SU-DHL-6 (cell line): ENCODE data around the gene PDZD2.
"Not testable (repeated sequence)": the region's sequence is repeated elsewhere in the genome, so short reads cannot be mapped to it uniquely, and the experiment has no call there.

Experiments used
- H2AFZ ChIP-seq: fragments of 200-600 bp; sonication (generic); 2 replicates; pipeline ENCODE4 v1.6.1; 2014; ENCODE audit warnings: low read depth, mild to moderate bottlenecking, moderate library complexity, mixed read lengths, antibody characterized with exemption, low read length; ENCODE audit not compliant: severe bottlenecking
- H3F3A ChIP-seq: fragments of 200-600 bp; shearing (Covaris generic); 2 replicates; pipeline ENCODE4 v1.6.0; 2016; ENCODE audit warnings: antibody characterized with exemption, mild to moderate bottlenecking; ENCODE audit not compliant: insufficient read depth
- H3K27ac ChIP-seq: fragments of 200-600 bp; sonication (generic); 2 replicates; pipeline ENCODE4 v1.5.1; 2016; ENCODE audit warnings: low read depth, mild to moderate bottlenecking, low read length, moderate library complexity, mixed read lengths
- H3K27me3 ChIP-seq: fragments of 200-600 bp; sonication (generic), shearing (Covaris generic); 2 replicates; pipeline ENCODE4 v1.6.0; 2014; ENCODE audit warnings: mild to moderate bottlenecking, low read length
- H3K36me3 ChIP-seq: fragments of 200-600 bp; sonication (generic); 2 replicates; pipeline ENCODE4 v1.6.1; 2014; ENCODE audit warnings: mild to moderate bottlenecking, low read length, mixed read lengths
- H3K4me2 ChIP-seq: fragments of 300-600, 200-600 bp; shearing (Covaris generic), sonication (generic); 2 replicates; pipeline ENCODE4 v1.6.0; 2014; ENCODE audit warnings: low read length, low read depth, mild to moderate bottlenecking; ENCODE audit not compliant: poor library complexity, severe bottlenecking
- H3K4me3 ChIP-seq: fragments of 200-600 bp; sonication (generic); 2 replicates; pipeline ENCODE4 v1.5.1; 2014; ENCODE audit warnings: antibody characterized with exemption, low read length, mild to moderate bottlenecking, mixed read lengths; ENCODE audit not compliant: insufficient read depth, poor library complexity, severe bottlenecking
- H3K79me2 ChIP-seq: fragments of 200-600 bp; sonication (generic); 2 replicates; pipeline ENCODE4 v1.6.1; 2014; ENCODE audit warnings: mild to moderate bottlenecking, low read length, moderate library complexity; ENCODE audit not compliant: insufficient read depth
- H3K9ac ChIP-seq: fragments of 200-600 bp; sonication (generic); 2 replicates; pipeline ENCODE4 v1.7.0; 2014; ENCODE audit warnings: mild to moderate bottlenecking, low read length
- H3K9me2 ChIP-seq: fragments of 200-600 bp; sonication (generic); replicated peaks from 2 replicates; pipeline ENCODE4 v1.6.1; 2014; ENCODE audit warnings: low read length; ENCODE audit not compliant: insufficient read depth
- H3K9me3 ChIP-seq: fragments of 200-600 bp; sonication (generic); 2 replicates; pipeline ENCODE4 v1.6.1; 2014; ENCODE audit warnings: low read length, mixed read lengths; ENCODE audit not compliant: insufficient read depth
- H4K20me1 ChIP-seq: fragments of 200-600 bp; sonication (generic); 2 replicates; pipeline ENCODE4 v1.6.1; 2014; ENCODE audit warnings: low read depth, mild to moderate bottlenecking, antibody characterized with exemption, low read length, moderate library complexity, mixed read lengths
- EZH2phosphoT487 ChIP-seq: fragments of 200-600 bp; sonication (generic), shearing (Covaris generic); conservative IDR thresholded peaks from 2 replicates; pipeline ENCODE4 v1.6.1; 2018; ENCODE audit warnings: mild to moderate bottlenecking, antibody characterized with exemption, low read length, moderate library complexity, mixed read lengths
- TF ChIP-seq, protein P1 (sequence below): fragments of 200-600 bp; sonication (generic); IDR thresholded peaks from one replicate; pipeline ENCODE4 v1.5.1; 2017; ENCODE audit warnings: antibody characterized with exemption, mild to moderate bottlenecking, low read length, moderate library complexity; ENCODE audit not compliant: insufficient read depth, poor library complexity, severe bottlenecking

PDZD2 gene

DNA sequence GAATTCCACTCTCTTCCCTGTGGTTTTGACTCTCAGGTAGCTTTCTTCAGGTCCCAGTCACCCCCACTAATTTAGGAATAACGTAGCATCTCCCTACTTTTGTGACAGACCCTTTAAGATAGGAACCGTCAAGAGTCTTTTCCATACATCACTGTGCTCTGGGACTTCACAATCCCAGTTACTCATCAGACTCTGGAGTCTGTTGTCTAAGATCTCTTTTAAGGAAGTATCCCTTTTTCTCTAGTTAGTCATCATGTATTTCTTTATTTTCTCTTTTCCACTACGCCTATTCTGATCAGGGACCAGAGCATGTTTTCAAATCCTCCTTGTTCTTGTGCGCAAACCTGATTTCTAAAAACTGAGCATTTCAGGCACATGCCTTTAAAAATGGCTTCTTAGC lies 392.2 kb downstream of the PDZD2 start:
- no peak overlapping the region for H3K27ac ChIP-seq
- no peak overlapping the region for H3K4me2 ChIP-seq

DNA sequence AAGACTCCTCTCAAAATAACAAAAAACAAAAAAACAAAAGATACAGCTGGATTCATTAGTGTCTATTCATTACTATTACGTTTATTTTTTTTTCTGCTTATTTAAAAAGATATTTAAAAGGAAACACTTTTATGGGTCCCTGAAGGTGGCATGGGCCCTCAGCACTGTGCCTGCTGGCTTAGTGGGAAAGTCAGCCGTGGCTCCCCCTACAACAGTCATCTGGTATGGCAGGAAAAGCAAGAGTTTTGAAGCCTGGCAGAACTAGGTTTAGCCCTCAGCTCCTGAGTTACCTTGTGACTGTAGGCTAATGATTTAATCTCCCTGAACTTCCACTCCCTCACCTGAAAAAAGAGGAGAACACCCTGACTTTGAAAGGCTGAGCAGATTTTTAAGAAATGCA lies 399.6 kb downstream of the PDZD2 start:
- no peak overlapping the region for H3K9ac ChIP-seq
- no peaks in the 10 kb centered on the region for H3K9me2 ChIP-seq
- no peak overlapping the region for H3K27ac ChIP-seq
- H4K20me1 ChIP-seq = no peaks in the 10 kb centered on the region
- H3K4me3 ChIP-seq = no peak overlapping the region
- H3K27me3 ChIP-seq = no peaks in the 10 kb centered on the region
- no peaks in the 10 kb centered on the region; the same call in 1 of the 2 replicates for H3K9me3 ChIP-seq
- H3F3A ChIP-seq = no peaks in the 10 kb centered on the region
- no peaks in the 10 kb centered on the region for H3K79me2 ChIP-seq
- no peak overlapping the region for H3K4me2 ChIP-seq
- H3K36me3 ChIP-seq = no peaks in the 10 kb centered on the region
- no peak overlapping the region for H2AFZ ChIP-seq
- no peak for TF ChIP-seq EZH2phosphoT487
- TF ChIP-seq, protein P1, sequence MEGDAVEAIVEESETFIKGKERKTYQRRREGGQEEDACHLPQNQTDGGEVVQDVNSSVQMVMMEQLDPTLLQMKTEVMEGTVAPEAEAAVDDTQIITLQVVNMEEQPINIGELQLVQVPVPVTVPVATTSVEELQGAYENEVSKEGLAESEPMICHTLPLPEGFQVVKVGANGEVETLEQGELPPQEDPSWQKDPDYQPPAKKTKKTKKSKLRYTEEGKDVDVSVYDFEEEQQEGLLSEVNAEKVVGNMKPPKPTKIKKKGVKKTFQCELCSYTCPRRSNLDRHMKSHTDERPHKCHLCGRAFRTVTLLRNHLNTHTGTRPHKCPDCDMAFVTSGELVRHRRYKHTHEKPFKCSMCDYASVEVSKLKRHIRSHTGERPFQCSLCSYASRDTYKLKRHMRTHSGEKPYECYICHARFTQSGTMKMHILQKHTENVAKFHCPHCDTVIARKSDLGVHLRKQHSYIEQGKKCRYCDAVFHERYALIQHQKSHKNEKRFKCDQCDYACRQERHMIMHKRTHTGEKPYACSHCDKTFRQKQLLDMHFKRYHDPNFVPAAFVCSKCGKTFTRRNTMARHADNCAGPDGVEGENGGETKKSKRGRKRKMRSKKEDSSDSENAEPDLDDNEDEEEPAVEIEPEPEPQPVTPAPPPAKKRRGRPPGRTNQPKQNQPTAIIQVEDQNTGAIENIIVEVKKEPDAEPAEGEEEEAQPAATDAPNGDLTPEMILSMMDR = no peak

More for the DNA sequence above, 392.2 kb downstream of the PDZD2 start:
- Histone ChIP-seq H3K9me2 (no peaks in the 10 kb centered on the region), H3K27me3 (no peaks in the 10 kb centered on the region), H3K79me2 (no peaks in the 10 kb centered on the region), H3K9me3 (no peaks in the 10 kb centered on the region), H3K9ac (no peak overlapping the region), H4K20me1 (no peaks in the 10 kb centered on the region), H3F3A (no peaks in the 10 kb centered on the region), H3K36me3 (no peaks in the 10 kb centered on the region), H3K4me3 (no peak overlapping the region), H2AFZ (no peak overlapping the region)
- TF ChIP-seq, protein P1 = no peak
- TF ChIP-seq EZH2phosphoT487 = no peak

DNA sequence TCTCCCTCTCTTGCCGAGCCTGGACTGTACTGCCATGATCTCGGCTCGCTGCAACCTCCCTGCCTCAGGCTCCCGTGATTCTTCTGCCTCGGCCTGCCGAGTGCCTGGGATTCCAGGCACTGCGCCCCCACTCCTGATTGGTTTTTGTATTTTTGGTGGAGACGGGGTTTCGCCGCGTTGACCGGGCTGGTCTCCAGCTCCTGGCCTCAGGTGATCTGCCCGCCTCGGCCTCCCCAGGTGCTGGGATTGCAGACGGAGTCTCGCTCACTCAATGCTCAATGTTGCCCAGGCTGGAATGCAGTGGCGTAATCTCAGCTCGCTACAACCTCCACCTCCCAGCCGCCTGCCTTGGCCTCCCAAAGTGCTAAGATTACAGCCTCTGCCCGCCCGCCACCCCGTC lies 400.2 kb downstream of the PDZD2 start:
- not testable (repeated sequence) for H3K9me3 ChIP-seq, H3K36me3 ChIP-seq, H3K27ac ChIP-seq, H3K27me3 ChIP-seq, H4K20me1 ChIP-seq, H3K4me3 ChIP-seq, H2AFZ ChIP-seq, H3K9ac ChIP-seq, H3K79me2 ChIP-seq, H3K4me2 ChIP-seq, H3F3A ChIP-seq, H3K9me2 ChIP-seq

DNA sequence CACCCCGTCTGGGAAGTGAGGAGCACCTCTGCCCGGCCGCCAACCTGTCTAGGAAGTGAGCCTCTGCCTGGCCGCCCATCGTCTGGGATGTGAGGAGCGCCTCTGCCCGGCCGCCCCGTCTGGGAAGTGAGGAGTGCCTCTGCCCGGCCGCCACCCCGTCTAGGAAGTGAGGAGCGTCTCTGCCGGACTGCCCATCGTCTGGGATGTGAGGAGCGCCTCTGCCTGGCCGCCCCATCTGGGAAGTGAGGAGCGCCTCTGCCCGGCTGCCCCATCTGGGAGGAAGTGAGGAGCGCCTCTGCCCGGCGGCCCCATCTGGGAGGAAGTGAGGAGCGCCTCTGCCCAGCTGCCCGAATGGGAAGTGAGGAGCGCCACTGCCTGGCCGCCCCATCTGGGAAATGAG lies 400.7 kb downstream of the PDZD2 start:
- not testable (repeated sequence) for H3K27ac ChIP-seq, H3K27me3 ChIP-seq, H3F3A ChIP-seq, H3K9me3 ChIP-seq, H3K4me3 ChIP-seq, H3K9me2 ChIP-seq, H3K36me3 ChIP-seq, H3K79me2 ChIP-seq, H2AFZ ChIP-seq, H3K4me2 ChIP-seq, H3K9ac ChIP-seq, H4K20me1 ChIP-seq

DNA sequence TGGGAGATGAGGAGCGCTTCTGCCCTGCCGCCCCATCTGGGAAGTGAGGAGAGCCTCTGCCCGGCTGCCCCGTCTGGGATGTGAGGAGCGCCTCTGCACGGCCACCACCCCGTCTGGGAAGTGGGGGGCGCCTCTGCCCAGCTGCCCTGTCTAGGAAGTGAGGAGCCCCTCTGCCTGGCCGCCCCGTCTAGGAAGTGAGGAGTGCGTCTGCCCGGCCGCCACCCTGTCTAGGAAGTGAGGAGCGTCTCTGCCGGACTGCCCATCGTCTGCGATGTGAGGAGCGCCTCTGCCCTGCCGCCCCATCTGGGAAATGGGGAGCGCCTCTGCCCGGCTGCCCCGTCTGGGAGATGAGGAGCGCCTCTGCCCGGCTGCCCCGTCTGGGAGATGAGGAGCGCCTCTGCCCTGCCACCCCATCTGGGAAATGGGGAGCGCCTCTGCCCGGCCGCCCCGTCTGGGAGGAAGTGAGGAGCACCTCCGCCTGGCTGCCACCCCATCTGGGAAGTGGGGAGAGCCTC lies 401.3 kb downstream of the PDZD2 start:
- H3K9ac ChIP-seq, H3K4me2 ChIP-seq, H3K27me3 ChIP-seq, H3K36me3 ChIP-seq, H3K79me2 ChIP-seq, H3K9me2 ChIP-seq, H4K20me1 ChIP-seq, H3K9me3 ChIP-seq, H3F3A ChIP-seq, H3K27ac ChIP-seq, H2AFZ ChIP-seq, H3K4me3 ChIP-seq: not testable (repeated sequence)
